H9 (cell line): ENCODE data around the gene CAMP. TPM values are rescaled to one million over a fixed set of nuclear protein-coding genes. Genes with fewer than 3 reads are reported as not detected.

Experiments used
- DNase-seq: peaks from one replicate; pipeline ENCODE4 v3.0.0-alpha.2; 2017
- H2AFZ ChIP-seq: one replicate; pipeline ENCODE4 v1.6.1; 2013; ENCODE audit warnings: mild to moderate bottlenecking, low read length, control low read depth, moderate library complexity
- H2AK5ac ChIP-seq: 2 replicates; pipeline ENCODE4 v1.6.1; 2013; ENCODE audit warnings: low read length, control low read depth, mixed read lengths; ENCODE audit not compliant: insufficient read length
- H2BK120ac ChIP-seq: one replicate; pipeline ENCODE4 v1.6.1; 2013; ENCODE audit warnings: low read depth, mild to moderate bottlenecking, low read length, control low read depth, inconsistent platforms; ENCODE audit not compliant: poor library complexity, severe bottlenecking
- H2BK12ac ChIP-seq: 2 replicates; pipeline ENCODE4 v1.6.1; 2013; ENCODE audit warnings: low read length, control low read depth, mixed read lengths, low read depth; ENCODE audit not compliant: insufficient read length
- H2BK15ac ChIP-seq: 2 replicates; pipeline ENCODE4 v1.6.1; 2013; ENCODE audit warnings: low read depth, low read length, control low read depth
- H2BK20ac ChIP-seq: one replicate; pipeline ENCODE4 v1.6.1; 2013; ENCODE audit warnings: low read depth, mild to moderate bottlenecking, low read length, control low read depth, inconsistent platforms; ENCODE audit not compliant: poor library complexity, severe bottlenecking
- H2BK5ac ChIP-seq: 2 replicates; pipeline ENCODE4 v1.6.1; 2013; ENCODE audit warnings: low read length, control low read depth, mixed read lengths; ENCODE audit not compliant: insufficient read length
- H3K14ac ChIP-seq: 2 replicates; pipeline ENCODE4 v1.6.1; 2013; ENCODE audit warnings: low read length, control low read depth; ENCODE audit not compliant: insufficient read depth
- H3K18ac ChIP-seq: 2 replicates; pipeline ENCODE4 v1.6.1; 2013; ENCODE audit warnings: low read depth, mild to moderate bottlenecking, mixed read lengths, low read length, control low read depth; ENCODE audit not compliant: insufficient read length
- H3K23ac ChIP-seq: 2 replicates; pipeline ENCODE4 v1.6.1; 2013; ENCODE audit warnings: low read length, control low read depth, mixed read lengths, low read depth; ENCODE audit not compliant: insufficient read length
- H3K23me2 ChIP-seq: 2 replicates; pipeline ENCODE4 v1.6.1; 2013; ENCODE audit warnings: low read depth, mild to moderate bottlenecking, mixed read lengths, low read length, control low read depth; ENCODE audit not compliant: insufficient read length, poor library complexity, severe bottlenecking
- H3K27ac ChIP-seq: 2 replicates; pipeline ENCODE4 v1.5.1; 2013; ENCODE audit warnings: low read length, control low read depth, mixed read lengths, low read depth; ENCODE audit not compliant: insufficient read length
- H3K27me3 ChIP-seq: 2 replicates; pipeline ENCODE4 v1.6.1; 2013; ENCODE audit warnings: low read length, control low read depth, inconsistent platforms; ENCODE audit not compliant: insufficient read depth
- H3K4ac ChIP-seq: 2 replicates; pipeline ENCODE4 v1.6.1; 2013; ENCODE audit warnings: low read depth, mild to moderate bottlenecking, control low read depth, inconsistent platforms, low read length, moderate library complexity
- H3K4me1 ChIP-seq: 2 replicates; pipeline ENCODE4 v1.6.1; 2013; ENCODE audit warnings: low read length, control low read depth, inconsistent platforms; ENCODE audit not compliant: insufficient read depth
- H3K4me2 ChIP-seq: 2 replicates; pipeline ENCODE4 v1.6.1; 2013; ENCODE audit warnings: low read length, control low read depth, mixed read lengths; ENCODE audit not compliant: insufficient read length, insufficient read depth
- H3K56ac ChIP-seq: 2 replicates; pipeline ENCODE4 v1.6.1; 2013; ENCODE audit warnings: low read depth, mild to moderate bottlenecking, mixed read lengths, low read length, control low read depth; ENCODE audit not compliant: insufficient read length
- H3K79me1 ChIP-seq: 2 replicates; pipeline ENCODE4 v1.6.1; 2013; ENCODE audit warnings: low read depth, mild to moderate bottlenecking, moderate library complexity, low read length, control low read depth, inconsistent platforms; ENCODE audit not compliant: insufficient read depth, poor library complexity, severe bottlenecking
- H3K79me2 ChIP-seq: 2 replicates; pipeline ENCODE4 v1.6.1; 2013; ENCODE audit warnings: low read length, control low read depth, inconsistent platforms; ENCODE audit not compliant: insufficient read depth
- H3K9ac ChIP-seq: 2 replicates; pipeline ENCODE4 v1.6.1; 2013; ENCODE audit warnings: low read length, control low read depth, mixed read lengths; ENCODE audit not compliant: insufficient read length; ENCODE audit errors: extremely low read depth
- H3K9me3 ChIP-seq: one replicate; pipeline ENCODE4 v1.6.1; 2013; ENCODE audit warnings: low read depth, low read length, inconsistent platforms; ENCODE audit not compliant: control insufficient read depth
- H3T11ph ChIP-seq: one replicate; pipeline ENCODE4 v1.6.1; 2013; ENCODE audit warnings: mild to moderate bottlenecking, low read length, control low read depth, inconsistent platforms
- H4K20me1 ChIP-seq: one replicate; pipeline ENCODE4 v1.6.1; 2013; ENCODE audit not compliant: control insufficient read depth, insufficient read length, insufficient read depth
- H4K5ac ChIP-seq: 2 replicates; pipeline ENCODE4 v1.6.1; 2013; ENCODE audit warnings: low read depth, mild to moderate bottlenecking, mixed read lengths, low read length, control low read depth; ENCODE audit not compliant: insufficient read length
- H4K8ac ChIP-seq: replicated peaks from 2 replicates; pipeline ENCODE4 v1.6.1; 2013; ENCODE audit warnings: low read length, control low read depth, mixed read lengths, low read depth; ENCODE audit not compliant: insufficient read length
- H4K91ac ChIP-seq: 2 replicates; pipeline ENCODE4 v1.6.1; 2013; ENCODE audit warnings: low read depth, mild to moderate bottlenecking, moderate library complexity, mixed read lengths, low read length, control low read depth; ENCODE audit not compliant: insufficient read length
- H3K27ac Mint-ChIP-seq, 3 experiments: 2 replicates in 2 of 3; 3 replicates in 1 of 3; pipeline ENCODE4 v1.8.0; 2020 to 2021; ENCODE audit warnings: mixed read lengths in 3 of 3, mild to moderate bottlenecking in 1 of 3, moderate library complexity in 1 of 3
- H3K27me3 Mint-ChIP-seq: 2 replicates; pipeline ENCODE4 v1.8.0; 2021; ENCODE audit warnings: low read depth, mild to moderate bottlenecking, moderate library complexity, mixed read lengths
- H3K36me3 Mint-ChIP-seq, 3 experiments: 2 replicates in 2 of 3; 3 replicates in 1 of 3; pipeline ENCODE4 v1.8.0; 2020 to 2021; ENCODE audit warnings: low read depth in 3 of 3, mixed read lengths in 3 of 3; ENCODE audit not compliant: insufficient read depth in 1 of 3
- H3K4me1 Mint-ChIP-seq, 2 experiments: 2 replicates each; pipeline ENCODE4 v1.8.0; 2020; ENCODE audit warnings: mixed read lengths in 2 of 2
- H3K4me3 Mint-ChIP-seq, 2 experiments: 2 replicates in 1 of 2; 3 replicates in 1 of 2; pipeline ENCODE4 v1.8.0; 2020 to 2021; ENCODE audit warnings: mild to moderate bottlenecking in 2 of 2, mixed read lengths in 2 of 2, moderate library complexity in 1 of 2
- H3K9me3 Mint-ChIP-seq, 2 experiments: 2 replicates in 1 of 2; 3 replicates in 1 of 2; pipeline ENCODE4 v1.8.0; 2020; ENCODE audit warnings: mild to moderate bottlenecking in 2 of 2, mixed read lengths in 2 of 2, moderate library complexity in 1 of 2
- WGBS: extraction: QIAGEN DNeasy Blood & Tissue Kit; methylation state at CpG from one replicate; pipeline ENCODE4 v1.1.7; 2013; ENCODE audit warnings: missing lambda C conversion rate, low lambda C conversion rate, mixed read lengths; ENCODE audit not compliant: insufficient read length; ENCODE audit errors: extremely low coverage; 5-methylcytosine and 5-hydroxymethylcytosine counted together
- total RNA-seq: library from RNA; stranded (reverse); gene quantifications from 2 replicates; pipeline ENCODE4 v1.2.1, GENCODE V29; 2021
- TF ChIP-seq, protein P1 (sequence below): fragments of 200-600 bp; sonication (generic); conservative IDR thresholded peaks from 3 replicates; pipeline ENCODE4 v1.8.0; 2021; ENCODE audit warnings: antibody characterized with exemption, mild to moderate bottlenecking

CAMP gene
- total RNA-seq, 1 experiment from 2014 or later: not detected

GRCh38 chr3:48267782-48268181 is 44.5 kb downstream of the CAMP start:
- H3K4me3 Mint-ChIP-seq: no peak overlapping the region
- no peak overlapping the region for H2BK12ac ChIP-seq
- no CpG with 5 or more reads among the region's 2 CpGs for WGBS
- no peaks in the 10 kb centered on the region for H3K4me1 Mint-ChIP-seq
- peak overlapping the region in 1 of 3 experiments; percentile 58; a peak in 1 of 7 replicates for H3K27ac Mint-ChIP-seq
- no peak overlapping the region for H2BK120ac ChIP-seq
- H3K23ac ChIP-seq: no peak overlapping the region
- no peak overlapping the region for H2BK15ac ChIP-seq
- no peak overlapping the region for H3K9ac ChIP-seq
- H3K23me2 ChIP-seq: no peaks in the 10 kb centered on the region
- H3K4ac ChIP-seq: no peak overlapping the region
- no peaks in the 10 kb centered on the region for H3K27me3 Mint-ChIP-seq
- H2AK5ac ChIP-seq: no peak overlapping the region
- no peak overlapping the region for H4K5ac ChIP-seq
- DNase-seq: no peak
- H2AFZ ChIP-seq: no peak overlapping the region
- H3K14ac ChIP-seq: no peak overlapping the region
- peaks cover 6% of the 10 kb centered on the region for H3K9me3 ChIP-seq
- H4K20me1 ChIP-seq: no peaks in the 10 kb centered on the region
- peaks cover 14 to 21% of the 10 kb centered on the region in 2 experiments for H3K9me3 Mint-ChIP-seq
- no peak overlapping the region for H2BK5ac ChIP-seq
- no peak overlapping the region for H2BK20ac ChIP-seq
- H3K27me3 ChIP-seq: no peaks in the 10 kb centered on the region
- H3K79me1 ChIP-seq: peaks cover 3% of the 10 kb centered on the region
- H3K4me1 ChIP-seq: no peaks in the 10 kb centered on the region
- peaks cover 78 to 87% (median 84%) of the 10 kb centered on the region in 3 experiments for H3K36me3 Mint-ChIP-seq
- no peak overlapping the region for H3K27ac ChIP-seq
- TF ChIP-seq, protein P1, sequence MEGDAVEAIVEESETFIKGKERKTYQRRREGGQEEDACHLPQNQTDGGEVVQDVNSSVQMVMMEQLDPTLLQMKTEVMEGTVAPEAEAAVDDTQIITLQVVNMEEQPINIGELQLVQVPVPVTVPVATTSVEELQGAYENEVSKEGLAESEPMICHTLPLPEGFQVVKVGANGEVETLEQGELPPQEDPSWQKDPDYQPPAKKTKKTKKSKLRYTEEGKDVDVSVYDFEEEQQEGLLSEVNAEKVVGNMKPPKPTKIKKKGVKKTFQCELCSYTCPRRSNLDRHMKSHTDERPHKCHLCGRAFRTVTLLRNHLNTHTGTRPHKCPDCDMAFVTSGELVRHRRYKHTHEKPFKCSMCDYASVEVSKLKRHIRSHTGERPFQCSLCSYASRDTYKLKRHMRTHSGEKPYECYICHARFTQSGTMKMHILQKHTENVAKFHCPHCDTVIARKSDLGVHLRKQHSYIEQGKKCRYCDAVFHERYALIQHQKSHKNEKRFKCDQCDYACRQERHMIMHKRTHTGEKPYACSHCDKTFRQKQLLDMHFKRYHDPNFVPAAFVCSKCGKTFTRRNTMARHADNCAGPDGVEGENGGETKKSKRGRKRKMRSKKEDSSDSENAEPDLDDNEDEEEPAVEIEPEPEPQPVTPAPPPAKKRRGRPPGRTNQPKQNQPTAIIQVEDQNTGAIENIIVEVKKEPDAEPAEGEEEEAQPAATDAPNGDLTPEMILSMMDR: no peak
- H3T11ph ChIP-seq: no peak overlapping the region
- H3K56ac ChIP-seq: no peak overlapping the region
- H4K8ac ChIP-seq: no peak overlapping the region
- H3K79me2 ChIP-seq: peaks cover under 1% of the 10 kb centered on the region; the same call in 1 of the 2 replicates
- H3K4me2 ChIP-seq: no peak overlapping the region
- no peak overlapping the region for H3K18ac ChIP-seq
- H4K91ac ChIP-seq: no peak overlapping the region
